ENCODE data around the gene GTSF1L.

GRCh38 chr20:43752561-43753301, 25.9 kb upstream of the GTSF1L start:
- no peak for TF ChIP-seq EZH2 (IDR thresholded peaks at IDR 0.05)
- TF ChIP-seq EZH2phosphoT487 (IDR thresholded peaks at IDR 0.05), result no peak
- no peak for TF ChIP-seq CTCF (IDR thresholded peaks at IDR 0.05)

All from neural progenitor cell (in vitro differentiated cells).